Spinal cord (tissue), 10 donors: ENCODE measurements around the gene RAX. TPM values are rescaled to one million over a fixed set of nuclear protein-coding genes. Genes with fewer than 3 reads are reported as not detected.
"Not testable (repeated sequence)": the region's sequence is repeated elsewhere in the genome, so short reads cannot be mapped to it uniquely, and the experiment has no call there.

Experiments
- DNase-seq, 6 donors: peaks; one replicate each; pipeline versions ENCODE4 v3.0.0 to v3.0.0-alpha.2; 2013 to 2015; ENCODE audit warnings: low spot score in 6 of 6, low read depth in 4 of 6
- H3K27ac ChIP-seq: one replicate; pipeline ENCODE4 v1.5.1; 2013; ENCODE audit warnings: low read depth, low read length, control low read depth
- H3K27me3 ChIP-seq: one replicate; pipeline ENCODE4 v1.6.1; 2013; ENCODE audit warnings: low read length; ENCODE audit not compliant: control insufficient read depth, insufficient read depth
- H3K36me3 ChIP-seq: one replicate; pipeline ENCODE4 v1.6.1; 2013; ENCODE audit warnings: low read length; ENCODE audit not compliant: control insufficient read depth, insufficient read depth
- H3K4me1 ChIP-seq: one replicate; pipeline ENCODE4 v1.6.1; 2013; ENCODE audit warnings: low read length; ENCODE audit not compliant: control insufficient read depth, insufficient read depth
- H3K4me3 ChIP-seq: one replicate; pipeline ENCODE4 v1.5.1; 2013; ENCODE audit warnings: low read depth, low read length, control low read depth
- H3K9me3 ChIP-seq: one replicate; pipeline ENCODE4 v1.6.1; 2013; ENCODE audit warnings: low read length; ENCODE audit not compliant: control insufficient read depth, insufficient read depth
- WGBS: methylation state at CpG from one replicate; pipeline ENCODE4 v1.1.5; 2013; ENCODE audit warnings: missing lambda C conversion rate; ENCODE audit not compliant: insufficient coverage; 5-methylcytosine and 5-hydroxymethylcytosine counted together
- polyA plus RNA-seq, 2 donors: library from polyadenylated mRNA; unstranded; fragments of 120-200 nt; gene quantifications; one replicate each; pipeline ENCODE4 v1.2.1, GENCODE V29; 2013; ENCODE audit not compliant: insufficient read length in 2 of 2
- total RNA-seq, 2 donors: library from RNA; depleted of rRNA in 1 of 2; stranded (reverse); fragments of 120-200 nt in 1 of 2; fragments of >200 nt in 1 of 2; gene quantifications; one replicate each; pipeline versions ENCODE4 v1.2.3 to v1.2.4, GENCODE V29; 2013 to 2014
- donor health status: healthy.

RAX gene
- total and polyA plus RNA-seq, 4 donors: 0.22 TPM; not detected in 3

GRCh38 chr18:59262243-59262642 is 11.0 kb downstream of the RAX start:
- not testable (repeated sequence) for H3K9me3 ChIP-seq
- WGBS: no CpG with 5 or more reads among the region's 2 CpGs
- H3K27me3 ChIP-seq: peaks cover 48% of the 10 kb centered on the region

GRCh38 chr18:59261842-59262241 is 11.4 kb downstream of the RAX start:
- peaks cover 17% of the 10 kb centered on the region for H3K4me1 ChIP-seq
- WGBS: no CpG with 5 or more reads among the region's 3 CpGs
- H3K36me3 ChIP-seq, H3K27ac ChIP-seq, H3K4me3 ChIP-seq, DNase-seq, H3K9me3 ChIP-seq: not testable (repeated sequence)
- H3K27me3 ChIP-seq: peaks cover 44% of the 10 kb centered on the region

More at GRCh38 chr18:59262243-59262642, 11.0 kb downstream of the RAX start:
- H3K36me3 ChIP-seq, H3K4me3 ChIP-seq, DNase-seq, H3K27ac ChIP-seq: not testable (repeated sequence)
- peaks cover 17% of the 10 kb centered on the region for H3K4me1 ChIP-seq

- H3K27me3 ChIP-seq, H3K36me3 ChIP-seq, H3K4me3 ChIP-seq, H3K4me1 ChIP-seq, H3K9me3 ChIP-seq, H3K27ac ChIP-seq, DNase-seq: not testable (repeated sequence)
- 95% methylated on average over 13 of the region's 30 CpGs for WGBS
Observed at GRCh38 chr18:59255491-59255890, 17.8 kb downstream of the RAX start.

GRCh38 chr18:59249199-59249774 is 24.0 kb downstream of the RAX start:
- WGBS: 0% methylated on average over 3 of the region's 5 CpGs
- Histone ChIP-seq H3K36me3 (no peaks in the 10 kb centered on the region), H3K9me3 (no peaks in the 10 kb centered on the region), H3K4me1 (no peaks in the 10 kb centered on the region), H3K27ac (no peak overlapping the region), H3K27me3 (peaks cover 19% of the 10 kb centered on the region), H3K4me3 (no peak overlapping the region)
- DNase-seq: peak in 5 of 6 donors; percentile 54 to 96 (median 72)

GRCh38 chr18:59246796-59247195 is 26.5 kb downstream of the RAX start:
- Histone ChIP-seq H3K27me3 (peaks cover 19% of the 10 kb centered on the region), H3K27ac (no peak overlapping the region), H3K4me1 (no peaks in the 10 kb centered on the region), H3K4me3 (no peak overlapping the region), H3K36me3 (no peaks in the 10 kb centered on the region), H3K9me3 (no peaks in the 10 kb centered on the region)
- 50% methylated on average over 4 of the region's 4 CpGs for WGBS
- no peak for DNase-seq

GRCh38 chr18:59242906-59243305 is 30.3 kb downstream of the RAX start:
- no peak for DNase-seq
- no CpG with 5 or more reads among the region's 2 CpGs for WGBS
- H3K27me3 ChIP-seq: peaks cover 14% of the 10 kb centered on the region

GRCh38 chr18:59239642-59240041 is 33.6 kb downstream of the RAX start:
- no peaks in the 10 kb centered on the region for H3K36me3 ChIP-seq
- no peaks in the 10 kb centered on the region for H3K4me1 ChIP-seq
- no peak overlapping the region for H3K27ac ChIP-seq
- H3K27me3 ChIP-seq: peaks cover 2% of the 10 kb centered on the region
- WGBS: 71% methylated on average over 3 of the region's 4 CpGs
- no peak overlapping the region for H3K4me3 ChIP-seq
- no peak for DNase-seq
- no peaks in the 10 kb centered on the region for H3K9me3 ChIP-seq

More at GRCh38 chr18:59242906-59243305, 30.3 kb downstream of the RAX start:
- Histone ChIP-seq H3K9me3 (no peaks in the 10 kb centered on the region), H3K4me3 (no peak overlapping the region), H3K36me3 (no peaks in the 10 kb centered on the region), H3K27ac (no peak overlapping the region), H3K4me1 (no peaks in the 10 kb centered on the region)

GRCh38 chr18:59238385-59238784 is 34.9 kb downstream of the RAX start:
- no peaks in the 10 kb centered on the region for H3K36me3 ChIP-seq
- no peak overlapping the region for H3K4me3 ChIP-seq
- H3K9me3 ChIP-seq: no peaks in the 10 kb centered on the region
- no peak overlapping the region for H3K27ac ChIP-seq
- H3K27me3 ChIP-seq: peaks cover 2% of the 10 kb centered on the region
- no peaks in the 10 kb centered on the region for H3K4me1 ChIP-seq
- peak in 2 of 6 donors; percentile 28 to 46 for DNase-seq

GRCh38 chr18:59233017-59233410 is 40.2 kb downstream of the RAX start:
- WGBS: 63% methylated on average over 1 of the region's 6 CpGs
- Histone ChIP-seq H3K4me1 (no peaks in the 10 kb centered on the region), H3K27me3 (peaks cover 2% of the 10 kb centered on the region), H3K4me3 (no peak overlapping the region), H3K9me3 (no peaks in the 10 kb centered on the region), H3K27ac (no peak overlapping the region), H3K36me3 (no peaks in the 10 kb centered on the region)
- DNase-seq: peak in 1 of 6 donors; percentile 13

GRCh38 chr18:59232309-59233016 is 40.8 kb downstream of the RAX start:
- WGBS: 81% methylated on average over 2 of the region's 5 CpGs
- H3K27me3 ChIP-seq: peaks cover 2% of the 10 kb centered on the region
- no peaks in the 10 kb centered on the region for H3K4me1 ChIP-seq
- H3K4me3 ChIP-seq: no peak overlapping the region
- no peak overlapping the region for H3K27ac ChIP-seq
- H3K9me3 ChIP-seq: no peaks in the 10 kb centered on the region
- no peak for DNase-seq
- no peaks in the 10 kb centered on the region for H3K36me3 ChIP-seq
